Activated T-helper 1 cell treated with anti-CD3 and anti-CD28 coated beads, Interleukin-2, amount 50 U/mL, for 16 hours (primary cell): Measurements from ENCODE around the gene GFER.
"Not testable (repeated sequence)": the region's sequence is repeated elsewhere in the genome, so short reads cannot be mapped to it uniquely, and the experiment has no call there.

Experiments used
- DNase-seq, 2 donors: peaks; one replicate each; pipeline ENCODE4 v3.0.0-alpha.2; 2020; ENCODE audit warnings: low read depth in 1 of 2, low spot score in 1 of 2

GFER gene

GRCh38 chr16:2025878-2026460, 42.0 kb downstream of the GFER start:
- no peak for DNase-seq

- DNase-seq: no peak
Measured at GRCh38 chr16:2026461-2027023, 42.5 kb downstream of the GFER start, which contains the start of gene NHERF2. Gene NHERF2, plus strand, starts transcription at chr16:2026902. Its CDS starts 104 bp downstream, at chr16:2027006.

- no peak for DNase-seq
Measured at GRCh38 chr16:2027024-2028010, 43.3 kb downstream of the GFER start.

DNA sequence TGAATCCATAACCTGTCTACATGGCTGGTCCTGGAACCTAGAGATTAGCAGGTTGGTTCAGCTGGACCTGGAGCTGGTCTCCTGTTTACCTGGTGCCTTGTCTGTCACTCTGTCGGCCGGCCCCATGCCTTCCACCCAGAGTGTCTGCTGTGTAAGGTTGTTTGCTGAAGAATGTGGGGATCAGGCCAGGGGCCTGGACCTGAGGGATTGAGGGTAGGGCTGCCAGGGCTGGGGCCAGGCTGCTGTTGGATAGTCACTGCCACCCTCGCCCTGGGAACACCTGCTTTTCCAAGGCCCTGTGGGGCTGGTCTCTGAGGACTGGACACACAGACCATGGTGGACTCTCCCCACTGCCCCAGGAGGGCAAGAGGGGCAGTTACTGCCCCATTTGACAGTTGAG, 44.2 kb downstream of the GFER start:
- DNase-seq: no peak

GRCh38 chr16:2028620-2029220, 44.7 kb downstream of the GFER start:
- no peak for DNase-seq

DNA sequence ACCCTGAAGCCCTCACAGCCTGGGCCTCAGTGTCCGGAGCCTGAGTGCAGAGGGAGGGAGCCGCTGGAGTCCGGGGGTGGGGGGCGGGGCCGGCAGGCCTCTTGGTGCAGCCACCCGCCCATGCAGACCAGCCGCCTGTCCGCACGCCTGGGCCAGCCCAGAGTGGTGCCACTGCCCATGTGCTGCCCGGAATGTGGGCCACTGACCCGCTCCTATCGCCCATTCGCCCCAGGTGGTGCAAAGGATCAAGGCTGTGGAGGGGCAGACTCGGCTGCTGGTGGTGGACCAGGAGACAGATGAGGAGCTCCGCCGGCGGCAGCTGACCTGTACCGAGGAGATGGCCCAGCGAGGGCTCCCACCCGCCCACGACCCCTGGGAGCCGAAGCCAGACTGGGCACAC, 45.4 kb downstream of the GFER start:
- no peak for DNase-seq

DNA sequence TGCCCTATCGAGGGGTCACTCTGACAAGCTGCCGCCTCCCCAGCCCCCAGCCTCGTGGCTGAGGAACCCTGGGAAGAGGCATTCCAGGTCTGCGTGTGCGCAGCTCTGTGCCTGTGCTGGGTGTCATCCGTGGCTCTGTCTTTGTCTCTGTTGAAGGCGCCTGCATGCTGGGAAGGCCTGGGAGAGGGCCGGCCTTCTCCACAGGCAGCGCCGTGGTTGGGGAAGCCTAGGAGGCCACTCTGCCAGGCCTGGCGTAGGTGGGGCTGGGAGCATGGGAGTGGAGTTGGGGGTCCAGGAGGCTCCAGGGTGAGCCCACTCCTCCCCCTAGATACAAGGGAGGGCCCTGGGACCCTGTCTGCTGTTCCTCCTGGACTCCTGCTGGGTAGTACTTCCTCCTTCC, 46.0 kb downstream of the GFER start:
- no peak for DNase-seq

- no peak for DNase-seq
Measured at GRCh38 chr16:2031081-2031577, 47.1 kb downstream of the GFER start.

DNA sequence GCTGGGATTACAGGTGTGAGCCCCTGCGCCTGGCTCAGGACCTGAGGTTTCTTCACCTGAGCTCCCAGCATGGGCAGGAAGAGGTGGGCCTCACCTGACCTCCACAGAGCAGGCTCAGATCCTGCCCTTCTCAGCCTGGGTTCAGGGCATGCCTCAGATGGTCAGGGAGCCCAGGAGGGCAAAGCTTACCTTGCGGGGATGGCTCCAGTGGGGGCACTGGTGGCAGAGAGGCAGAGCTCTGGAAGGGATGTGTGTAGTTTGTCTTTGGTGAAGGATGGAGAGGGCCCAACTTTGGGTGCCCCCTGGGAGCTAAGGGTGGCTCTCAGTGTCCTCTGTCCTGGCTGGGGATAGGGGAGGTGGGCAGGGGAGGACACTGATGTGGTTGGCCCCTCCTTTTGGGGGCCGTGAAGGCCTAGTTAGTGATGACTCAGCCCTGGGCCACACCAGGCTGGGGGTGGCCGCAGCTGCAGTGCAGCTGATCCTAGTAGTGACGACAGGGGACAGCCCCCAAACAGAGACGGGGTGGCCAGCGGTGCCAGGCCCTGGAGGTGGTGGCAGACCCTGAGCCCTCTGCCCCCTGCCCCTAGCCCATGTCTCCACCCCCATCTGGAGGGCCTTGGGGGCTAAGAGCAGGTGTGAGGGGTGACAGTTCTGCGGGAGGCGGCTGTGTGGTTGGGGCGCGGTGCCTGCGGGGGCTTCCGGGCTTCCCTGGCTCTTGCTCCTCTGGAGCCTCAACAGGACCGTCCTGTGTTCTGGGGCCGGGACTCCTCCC, 48.5 kb downstream of the GFER start:
- DNase-seq: no peak

- no peak for DNase-seq
Measured at GRCh38 chr16:2033057-2033908, 49.3 kb downstream of the GFER start.

GRCh38 chr16:2033909-2034695, 50.1 kb downstream of the GFER start:
- DNase-seq: not testable (repeated sequence)

DNA sequence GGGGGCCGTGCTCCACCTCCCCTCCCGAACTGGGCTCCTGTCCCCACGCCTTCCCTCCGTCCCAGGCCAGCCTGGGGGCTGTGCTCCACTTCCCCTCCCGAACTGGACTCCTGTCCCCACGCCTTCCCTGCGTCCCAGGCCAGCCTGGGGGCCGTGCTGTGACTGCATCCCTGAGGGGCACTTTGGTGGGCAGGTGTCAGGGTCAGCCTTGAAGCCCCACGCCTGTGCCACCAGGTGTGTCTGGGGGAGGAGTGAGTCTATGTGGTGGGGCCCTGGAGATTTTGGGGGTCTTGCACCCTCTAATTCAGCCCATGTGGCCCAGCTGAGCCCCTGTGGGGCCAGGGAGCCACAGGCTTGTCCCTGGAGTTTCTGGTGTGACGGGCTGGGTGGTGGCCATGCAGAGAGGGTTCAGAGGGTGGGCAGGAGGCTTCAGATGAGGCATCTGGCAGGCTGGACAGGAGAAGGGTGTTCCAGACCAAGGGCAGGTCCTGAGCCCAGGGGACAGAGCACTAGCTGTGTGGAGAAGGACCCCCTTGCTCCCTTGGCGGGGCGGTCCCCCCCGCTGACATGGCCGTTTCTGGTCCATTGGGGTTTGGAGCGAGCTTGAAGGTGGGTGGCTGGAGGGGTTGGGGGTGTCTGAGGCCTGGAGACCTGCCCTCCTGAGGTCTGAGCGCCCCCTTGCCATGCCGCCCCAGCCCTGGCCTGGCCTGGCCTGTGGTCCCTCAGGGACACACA, 50.9 kb downstream of the GFER start:
- DNase-seq: no peak

- DNase-seq: no peak
Measured at GRCh38 chr16:2035431-2036199, 51.6 kb downstream of the GFER start.

GRCh38 chr16:2036200-2036966, 52.4 kb downstream of the GFER start:
- DNase-seq: no peak

- DNase-seq: no peak
Measured at GRCh38 chr16:2037115-2037514, 53.1 kb downstream of the GFER start.
